Neural crest cell (in vitro differentiated cells): ENCODE results near the gene LRRK1. TPM values are rescaled to one million over a fixed set of nuclear protein-coding genes. Genes with fewer than 3 reads are reported as not detected.

Source experiments
- DNase-seq: peaks from one replicate; pipeline ENCODE4 v3.0.0; 2021; ENCODE audit warnings: low read depth, mixed read lengths, low spot score
- H3K27ac Mint-ChIP-seq: one replicate; pipeline ENCODE4 v1.8.0; 2021; ENCODE audit warnings: mild to moderate bottlenecking, mixed read lengths; ENCODE audit not compliant: unreplicated experiment
- H3K27me3 Mint-ChIP-seq: 2 replicates; pipeline ENCODE4 v1.8.0; 2021; ENCODE audit warnings: low read depth, mild to moderate bottlenecking, mixed read lengths
- H3K36me3 Mint-ChIP-seq: 2 replicates; pipeline ENCODE4 v1.8.0; 2021; ENCODE audit warnings: low read depth, mild to moderate bottlenecking, mixed read lengths
- H3K4me1 Mint-ChIP-seq: 2 replicates; pipeline ENCODE4 v1.8.0; 2021; ENCODE audit warnings: mixed read lengths
- H3K4me3 Mint-ChIP-seq: one replicate; pipeline ENCODE4 v1.8.0; 2021; ENCODE audit warnings: mild to moderate bottlenecking, mixed read lengths
- H3K9me3 Mint-ChIP-seq: 2 replicates; pipeline ENCODE4 v1.8.0; 2021; ENCODE audit warnings: mixed read lengths
- total RNA-seq: library from RNA; stranded (reverse); gene quantifications from 2 replicates; pipeline ENCODE4 v1.2.1, GENCODE V29; 2021
- TF ChIP-seq, protein P1 (sequence below): fragments of 200-600 bp; sonication (generic); conservative IDR thresholded peaks from 2 replicates; pipeline ENCODE4 v1.5.0; 2021; ENCODE audit warnings: antibody characterized with exemption, mild to moderate bottlenecking

The LRRK1 gene
- total RNA-seq, 1 donor from 2014 or later = 1.7 TPM

DNA sequence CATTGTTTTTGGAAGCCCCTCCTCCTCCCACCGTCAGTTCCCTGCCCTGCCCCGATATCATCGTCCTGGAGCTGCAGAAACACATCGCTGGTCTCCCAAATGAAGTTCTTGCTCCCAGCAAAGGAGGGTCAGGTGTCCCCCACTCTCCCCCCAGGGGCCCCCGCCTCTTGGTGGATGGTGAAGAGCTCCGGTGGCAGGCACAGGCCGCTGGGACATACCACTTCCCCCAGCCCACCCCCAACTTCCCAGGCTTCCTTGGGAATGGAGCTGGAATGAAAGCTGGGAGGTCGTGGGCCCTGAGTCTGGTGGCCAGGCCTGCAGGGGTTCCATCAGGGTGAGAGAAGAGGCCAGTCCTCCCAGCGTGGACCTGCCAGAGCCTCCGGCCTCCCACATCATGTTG lies 195.0 kb downstream of the LRRK1 start:
- Mint-ChIP-seq H3K4me1 (peaks cover 46% of the 10 kb centered on the region), H3K27ac (no peak overlapping the region), H3K27me3 (peaks cover 2% of the 10 kb centered on the region), H3K4me3 (peak overlapping the region; percentile 13), H3K36me3 (no peaks in the 10 kb centered on the region), H3K9me3 (no peaks in the 10 kb centered on the region)
- DNase-seq = no peak
- TF ChIP-seq, protein P1, sequence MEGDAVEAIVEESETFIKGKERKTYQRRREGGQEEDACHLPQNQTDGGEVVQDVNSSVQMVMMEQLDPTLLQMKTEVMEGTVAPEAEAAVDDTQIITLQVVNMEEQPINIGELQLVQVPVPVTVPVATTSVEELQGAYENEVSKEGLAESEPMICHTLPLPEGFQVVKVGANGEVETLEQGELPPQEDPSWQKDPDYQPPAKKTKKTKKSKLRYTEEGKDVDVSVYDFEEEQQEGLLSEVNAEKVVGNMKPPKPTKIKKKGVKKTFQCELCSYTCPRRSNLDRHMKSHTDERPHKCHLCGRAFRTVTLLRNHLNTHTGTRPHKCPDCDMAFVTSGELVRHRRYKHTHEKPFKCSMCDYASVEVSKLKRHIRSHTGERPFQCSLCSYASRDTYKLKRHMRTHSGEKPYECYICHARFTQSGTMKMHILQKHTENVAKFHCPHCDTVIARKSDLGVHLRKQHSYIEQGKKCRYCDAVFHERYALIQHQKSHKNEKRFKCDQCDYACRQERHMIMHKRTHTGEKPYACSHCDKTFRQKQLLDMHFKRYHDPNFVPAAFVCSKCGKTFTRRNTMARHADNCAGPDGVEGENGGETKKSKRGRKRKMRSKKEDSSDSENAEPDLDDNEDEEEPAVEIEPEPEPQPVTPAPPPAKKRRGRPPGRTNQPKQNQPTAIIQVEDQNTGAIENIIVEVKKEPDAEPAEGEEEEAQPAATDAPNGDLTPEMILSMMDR = no peak

DNA sequence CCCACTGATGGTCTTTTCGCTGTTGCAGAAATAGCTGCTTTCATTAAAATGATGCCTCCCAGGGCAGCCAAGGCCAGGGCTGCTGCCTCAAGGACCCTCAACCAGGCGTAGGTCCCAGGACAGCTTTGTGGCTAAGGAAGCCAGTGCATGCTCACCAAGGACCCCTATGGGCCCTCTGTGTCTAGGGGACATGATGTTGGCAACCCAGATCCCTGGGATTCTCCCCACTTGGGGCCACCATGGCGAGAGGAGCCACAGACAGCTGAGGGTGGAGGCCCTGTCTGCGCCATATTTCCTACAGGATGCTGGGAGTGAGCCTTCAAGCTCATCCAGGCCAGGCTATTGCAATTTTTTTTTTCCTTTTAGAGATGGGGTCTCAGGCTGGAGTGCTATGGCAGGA lies 195.5 kb downstream of the LRRK1 start:
- no peak for DNase-seq
- H3K4me1 Mint-ChIP-seq = peaks cover 47% of the 10 kb centered on the region
- peaks cover 3% of the 10 kb centered on the region for H3K27me3 Mint-ChIP-seq
- TF ChIP-seq, protein P1 = no peak
- no peak overlapping the region for H3K4me3 Mint-ChIP-seq
- no peaks in the 10 kb centered on the region for H3K9me3 Mint-ChIP-seq
- no peak overlapping the region for H3K27ac Mint-ChIP-seq
- H3K36me3 Mint-ChIP-seq = no peaks in the 10 kb centered on the region

DNA sequence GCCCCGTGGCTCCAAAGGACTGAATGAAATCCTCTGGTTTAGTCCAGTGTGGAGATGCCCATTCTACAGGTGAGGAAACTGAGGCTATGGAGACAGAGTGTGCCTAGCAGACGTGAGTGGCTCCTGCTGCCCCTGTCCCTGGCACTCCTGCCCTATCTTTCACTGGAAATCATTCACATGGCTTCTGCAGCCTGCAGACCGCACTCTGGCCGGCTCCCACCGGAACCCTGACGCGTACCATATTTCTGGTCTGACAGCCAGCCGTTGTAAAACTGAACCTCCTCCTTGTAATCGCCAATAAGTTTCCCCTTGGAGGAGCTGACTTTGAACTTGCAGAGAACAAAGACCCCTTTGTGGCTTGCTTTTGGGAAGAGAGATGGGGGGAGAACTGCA lies 196.2 kb downstream of the LRRK1 start:
- H3K27me3 Mint-ChIP-seq = peaks cover 3% of the 10 kb centered on the region
- no peaks in the 10 kb centered on the region for H3K36me3 Mint-ChIP-seq
- peak overlapping the region; percentile 61 for H3K4me3 Mint-ChIP-seq
- peaks cover 52% of the 10 kb centered on the region for H3K4me1 Mint-ChIP-seq
- H3K27ac Mint-ChIP-seq = peak overlapping the region; percentile 71
- DNase-seq = no peak
- no peaks in the 10 kb centered on the region for H3K9me3 Mint-ChIP-seq
- TF ChIP-seq, protein P1 = no peak

DNA sequence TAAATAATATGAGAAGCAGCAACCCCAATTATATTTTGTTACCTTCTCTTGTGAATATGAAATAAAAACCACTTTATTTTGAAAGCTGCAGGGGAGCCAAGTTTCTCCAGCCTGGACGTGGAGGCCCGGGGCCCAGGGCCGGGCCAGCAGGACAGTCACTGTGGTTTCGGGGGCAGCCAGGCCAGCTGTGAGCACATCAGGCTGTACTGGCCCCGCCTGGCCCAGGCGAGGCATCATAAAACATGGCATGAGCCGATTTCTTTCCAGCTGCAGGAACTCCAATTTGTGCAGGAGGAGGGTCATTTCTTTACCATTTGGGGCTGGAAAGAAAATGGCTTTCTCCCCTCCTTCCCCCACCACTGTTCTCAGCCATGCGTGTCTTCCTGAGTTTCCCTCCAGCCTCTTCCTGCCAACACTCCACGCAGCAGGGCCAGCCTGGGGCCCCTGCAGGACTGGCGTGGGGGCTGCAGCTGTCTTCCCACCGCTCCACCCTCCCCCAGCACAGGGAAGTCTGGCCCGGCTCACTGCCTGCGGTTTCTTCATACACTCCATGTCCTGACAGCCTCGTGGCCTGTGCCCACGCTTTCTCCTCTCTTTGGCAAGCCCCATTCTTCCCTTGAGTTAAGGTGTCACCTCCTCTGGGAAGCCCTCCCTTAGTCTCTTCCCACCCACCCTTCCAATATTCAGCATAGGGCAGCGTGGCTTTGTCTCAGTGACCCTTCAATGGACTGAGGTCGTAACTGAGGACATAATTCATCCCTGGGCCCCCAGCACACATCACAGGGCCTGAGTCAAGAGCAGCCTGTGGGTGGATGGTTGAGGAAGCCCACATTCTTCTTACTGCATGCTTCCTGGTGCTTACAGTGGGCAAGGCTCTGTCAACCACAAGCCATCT lies 196.9 kb downstream of the LRRK1 start:
- H3K4me1 Mint-ChIP-seq = peaks cover 57% of the 10 kb centered on the region
- H3K27ac Mint-ChIP-seq = peak overlapping the region; percentile 67

DNA sequence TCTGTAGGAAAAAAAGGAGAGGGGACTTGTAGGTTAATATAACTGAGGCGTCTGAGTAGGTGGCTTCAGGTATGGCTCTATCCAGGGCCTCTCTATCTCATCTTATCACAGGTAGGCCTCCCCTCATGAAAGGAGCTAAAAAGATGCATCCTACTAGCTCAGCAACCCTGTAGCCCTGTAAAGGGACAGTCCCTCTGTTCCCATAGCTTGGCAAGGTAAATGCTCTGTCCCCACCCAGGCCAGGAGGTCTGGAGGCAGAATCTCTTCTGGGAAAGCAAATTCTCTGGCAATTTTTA lies 197.5 kb downstream of the LRRK1 start:
- H3K4me3 Mint-ChIP-seq = no peak overlapping the region
- no peaks in the 10 kb centered on the region for H3K9me3 Mint-ChIP-seq
- no peaks in the 10 kb centered on the region for H3K36me3 Mint-ChIP-seq
- peaks cover 3% of the 10 kb centered on the region for H3K27me3 Mint-ChIP-seq
- DNase-seq = no peak
- TF ChIP-seq, protein P1 = no peak
- H3K27ac Mint-ChIP-seq = peak overlapping the region; percentile 75
- peaks cover 62% of the 10 kb centered on the region for H3K4me1 Mint-ChIP-seq

More for the DNA sequence above, 196.9 kb downstream of the LRRK1 start:
- Mint-ChIP-seq H3K27me3 (peaks cover 3% of the 10 kb centered on the region), H3K4me3 (peak overlapping the region; percentile 70), H3K36me3 (no peaks in the 10 kb centered on the region), H3K9me3 (no peaks in the 10 kb centered on the region)
- DNase-seq = no peak
- TF ChIP-seq, protein P1 = no peak
